Neural progenitor cell (in vitro differentiated cells): Measurements from ENCODE around the gene RFPL2. TPM values are rescaled to one million over a fixed set of nuclear protein-coding genes. Genes with fewer than 3 reads are reported as not detected.

Experiments used
- DNase-seq: peaks from one replicate; pipeline ENCODE4 v3.0.0-alpha.2; 2016; ENCODE audit warnings: low spot score
- H2AFZ ChIP-seq: fragments of 200-600 bp; sonication (generic); replicated peaks from 2 replicates; pipeline ENCODE4 v1.6.1; 2016; ENCODE audit warnings: antibody characterized with exemption
- H3F3A ChIP-seq: fragments of 200-600 bp; sonication (generic); 2 replicates; pipeline ENCODE4 v1.6.1; 2016; ENCODE audit warnings: antibody characterized with exemption, low read depth
- H3K27ac ChIP-seq: fragments of 200-600 bp; sonication (generic); 2 replicates; pipeline ENCODE4 v1.5.1; 2016; ENCODE audit warnings: mild to moderate bottlenecking
- H3K27me3 ChIP-seq: fragments of 200-600 bp; sonication (generic); 2 replicates; pipeline ENCODE4 v1.6.1; 2016; ENCODE audit warnings: mild to moderate bottlenecking, moderate library complexity
- H3K36me3 ChIP-seq: fragments of 200-600 bp; sonication (generic); 2 replicates; pipeline ENCODE4 v1.5.1; 2016
- H3K4me1 ChIP-seq: fragments of 200-600 bp; sonication (generic); 2 replicates; pipeline ENCODE4 v1.6.1; 2016; ENCODE audit warnings: mixed run types
- H3K4me2 ChIP-seq: fragments of 200-600 bp; sonication (generic); 2 replicates; pipeline ENCODE4 v1.6.1; 2016
- H3K4me3 ChIP-seq: fragments of 200-600 bp; sonication (generic); 2 replicates; pipeline ENCODE4 v1.5.1; 2016
- H3K79me2 ChIP-seq: fragments of 200-600 bp; sonication (generic); 2 replicates; pipeline ENCODE4 v1.6.1; 2016; ENCODE audit warnings: low read depth
- H3K9ac ChIP-seq: fragments of 200-600 bp; sonication (generic); 2 replicates; pipeline ENCODE4 v1.6.1; 2016
- H3K9me3 ChIP-seq: fragments of 200-600 bp; sonication (generic); 2 replicates; pipeline ENCODE4 v1.5.1; 2016; ENCODE audit warnings: low read depth
- H4K20me1 ChIP-seq: fragments of 200-600 bp; sonication (generic); 2 replicates; pipeline ENCODE4 v1.6.1; 2016; ENCODE audit warnings: low read depth
- H3K27ac Mint-ChIP-seq: 3 replicates; pipeline ENCODE4 v1.8.0; 2021; ENCODE audit warnings: mixed read lengths
- H3K27me3 Mint-ChIP-seq: 2 replicates; pipeline ENCODE4 v1.8.0; 2022; ENCODE audit warnings: low read depth, mild to moderate bottlenecking, inconsistent platforms, moderate library complexity, mixed read lengths; ENCODE audit not compliant: insufficient read depth
- H3K36me3 Mint-ChIP-seq: 3 replicates; pipeline ENCODE4 v1.8.0; 2021; ENCODE audit warnings: mixed read lengths
- H3K4me1 Mint-ChIP-seq: 3 replicates; pipeline ENCODE4 v1.8.0; 2021; ENCODE audit warnings: mixed read lengths
- H3K4me3 Mint-ChIP-seq: 3 replicates; pipeline ENCODE4 v1.8.0; 2021; ENCODE audit warnings: mild to moderate bottlenecking, moderate library complexity, mixed read lengths
- H3K9me3 Mint-ChIP-seq: 3 replicates; pipeline ENCODE4 v1.8.0; 2020; ENCODE audit warnings: mixed read lengths
- EZH2 ChIP-seq: fragments of 200-600 bp; sonication (generic); IDR thresholded peaks from 2 replicates; pipeline ENCODE4 v1.6.1; 2017; ENCODE audit warnings: antibody characterized with exemption, mild to moderate bottlenecking, moderate library complexity
- EZH2phosphoT487 ChIP-seq: fragments of 200-600 bp; sonication (generic); IDR thresholded peaks from 2 replicates; pipeline ENCODE4 v1.6.1; 2017; ENCODE audit warnings: antibody characterized with exemption
- total RNA-seq: library from RNA; depleted of rRNA; stranded (reverse); fragments of >200 nt; gene quantifications from 2 replicates; pipeline ENCODE4 v1.2.3, GENCODE V29; 2015; ENCODE audit warnings: low replicate concordance
- TF ChIP-seq, protein P1 (sequence below): fragments of 200-600 bp; sonication (generic); IDR thresholded peaks from 2 replicates; pipeline ENCODE4 v1.5.1; 2017; ENCODE audit warnings: antibody characterized with exemption, mild to moderate bottlenecking

The RFPL2 gene
- total RNA-seq, 1 donor from 2014 or later, result 1.8 TPM

DNA sequence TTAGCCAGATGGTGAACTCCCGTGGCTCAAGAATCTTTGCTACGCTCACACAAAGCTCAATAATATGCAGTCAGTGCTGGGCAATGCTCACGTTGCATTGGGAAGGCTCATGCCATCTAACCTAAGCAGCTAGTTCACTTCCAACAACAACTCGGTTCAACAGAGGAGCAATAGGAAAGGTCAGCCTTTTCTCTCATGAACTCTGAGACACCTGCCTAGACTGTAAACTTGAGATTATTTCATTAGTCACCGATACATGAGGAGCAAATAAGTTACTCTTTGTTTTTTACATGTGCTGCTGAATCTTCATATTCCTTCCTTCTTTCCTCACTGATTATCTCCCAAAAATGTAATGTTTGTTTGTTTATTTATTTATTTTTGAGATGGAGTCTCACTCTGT is 41.3 kb upstream of the RFPL2 start:
- H3K79me2 ChIP-seq, result no peaks in the 10 kb centered on the region
- Mint-ChIP-seq H3K36me3 (no peaks in the 10 kb centered on the region), H3K4me1 (no peaks in the 10 kb centered on the region)

DNA sequence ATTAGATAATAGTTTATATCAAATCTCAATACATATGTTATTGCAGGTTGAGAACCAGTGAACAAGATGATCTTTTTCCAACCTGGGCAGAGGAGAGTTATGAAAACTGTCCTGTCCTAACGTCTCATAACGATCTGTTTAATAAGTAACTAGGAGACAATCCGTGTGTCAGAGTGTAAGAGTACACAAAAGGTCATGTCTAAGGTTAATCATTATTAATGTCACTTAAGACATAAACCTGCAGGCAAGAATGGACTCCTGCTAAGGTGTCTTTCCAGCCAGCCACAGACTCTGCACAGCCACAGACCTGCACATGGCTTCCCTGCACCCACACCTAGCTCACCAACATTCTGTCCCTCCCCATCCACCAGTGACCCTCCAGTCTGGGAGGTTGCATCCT is 40.2 kb upstream of the RFPL2 start:
- Mint-ChIP-seq H3K4me3 (no peak overlapping the region), H3K4me1 (no peaks in the 10 kb centered on the region), H3K27me3 (peaks cover 2% of the 10 kb centered on the region), H3K36me3 (no peaks in the 10 kb centered on the region), H3K27ac (no peak overlapping the region), H3K9me3 (no peaks in the 10 kb centered on the region)
- H3F3A ChIP-seq, result no peaks in the 10 kb centered on the region
- peaks cover 9% of the 10 kb centered on the region for H3K27me3 ChIP-seq
- H2AFZ ChIP-seq, result no peak overlapping the region
- no peaks in the 10 kb centered on the region for H4K20me1 ChIP-seq
- no peak overlapping the region for H3K4me2 ChIP-seq
- no peak overlapping the region for H3K27ac ChIP-seq
- H3K4me1 ChIP-seq, result no peaks in the 10 kb centered on the region
- H3K9ac ChIP-seq, result no peak overlapping the region
- H3K9me3 ChIP-seq, result no peaks in the 10 kb centered on the region
- no peak for DNase-seq
- H3K4me3 ChIP-seq, result no peak overlapping the region
- TF ChIP-seq EZH2phosphoT487 (no peak), EZH2 (no peak)
- TF ChIP-seq, protein P1, sequence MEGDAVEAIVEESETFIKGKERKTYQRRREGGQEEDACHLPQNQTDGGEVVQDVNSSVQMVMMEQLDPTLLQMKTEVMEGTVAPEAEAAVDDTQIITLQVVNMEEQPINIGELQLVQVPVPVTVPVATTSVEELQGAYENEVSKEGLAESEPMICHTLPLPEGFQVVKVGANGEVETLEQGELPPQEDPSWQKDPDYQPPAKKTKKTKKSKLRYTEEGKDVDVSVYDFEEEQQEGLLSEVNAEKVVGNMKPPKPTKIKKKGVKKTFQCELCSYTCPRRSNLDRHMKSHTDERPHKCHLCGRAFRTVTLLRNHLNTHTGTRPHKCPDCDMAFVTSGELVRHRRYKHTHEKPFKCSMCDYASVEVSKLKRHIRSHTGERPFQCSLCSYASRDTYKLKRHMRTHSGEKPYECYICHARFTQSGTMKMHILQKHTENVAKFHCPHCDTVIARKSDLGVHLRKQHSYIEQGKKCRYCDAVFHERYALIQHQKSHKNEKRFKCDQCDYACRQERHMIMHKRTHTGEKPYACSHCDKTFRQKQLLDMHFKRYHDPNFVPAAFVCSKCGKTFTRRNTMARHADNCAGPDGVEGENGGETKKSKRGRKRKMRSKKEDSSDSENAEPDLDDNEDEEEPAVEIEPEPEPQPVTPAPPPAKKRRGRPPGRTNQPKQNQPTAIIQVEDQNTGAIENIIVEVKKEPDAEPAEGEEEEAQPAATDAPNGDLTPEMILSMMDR, result no peak
- H3K79me2 ChIP-seq, result no peaks in the 10 kb centered on the region
- H3K36me3 ChIP-seq, result no peaks in the 10 kb centered on the region

More for the DNA sequence above, 41.3 kb upstream of the RFPL2 start:
- Mint-ChIP-seq H3K27ac (no peak overlapping the region), H3K27me3 (peaks cover 2% of the 10 kb centered on the region), H3K4me3 (no peak overlapping the region), H3K9me3 (peaks cover 3% of the 10 kb centered on the region)
- Histone ChIP-seq H3K4me3 (no peak overlapping the region), H3K9me3 (no peaks in the 10 kb centered on the region), H3K9ac (no peak overlapping the region), H3F3A (no peaks in the 10 kb centered on the region), H2AFZ (no peak overlapping the region), H3K36me3 (no peaks in the 10 kb centered on the region), H3K27me3 (peaks cover 5% of the 10 kb centered on the region), H4K20me1 (no peaks in the 10 kb centered on the region), H3K4me2 (no peak overlapping the region), H3K27ac (no peak overlapping the region), H3K4me1 (no peaks in the 10 kb centered on the region)
- TF ChIP-seq, protein P1, result no peak
- TF ChIP-seq EZH2, result no peak
- no peak for TF ChIP-seq EZH2phosphoT487
- DNase-seq, result no peak

DNA sequence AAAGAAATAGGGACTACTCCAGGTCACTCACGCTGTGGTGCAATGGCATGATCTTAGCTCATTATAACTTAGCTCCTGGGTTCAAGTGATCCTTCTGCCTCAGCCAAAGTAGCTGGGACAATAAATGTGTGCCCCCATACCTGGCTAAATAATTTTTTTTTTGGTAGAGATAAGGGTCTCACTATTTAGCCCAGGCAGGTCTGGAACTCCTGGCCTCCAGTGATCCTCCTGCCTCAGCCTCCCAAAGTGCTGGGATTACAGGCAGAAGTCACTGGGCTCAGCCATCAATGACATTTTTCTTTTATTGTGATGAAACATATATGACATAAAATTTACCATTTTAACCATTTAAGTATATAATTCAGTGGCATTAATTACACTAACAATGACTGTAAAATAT is 39.7 kb upstream of the RFPL2 start:
- DNase-seq, result no peak
- peaks cover 9% of the 10 kb centered on the region for H3K27me3 ChIP-seq
- no peaks in the 10 kb centered on the region for H3K9me3 ChIP-seq
- no peaks in the 10 kb centered on the region for H4K20me1 ChIP-seq
- H3K27me3 Mint-ChIP-seq, result peaks cover 2% of the 10 kb centered on the region
- no peaks in the 10 kb centered on the region for H3K4me1 ChIP-seq
- no peaks in the 10 kb centered on the region for H3F3A ChIP-seq
- H3K79me2 ChIP-seq, result no peaks in the 10 kb centered on the region
- H2AFZ ChIP-seq, result no peak overlapping the region
- TF ChIP-seq, protein P1, result no peak
- TF ChIP-seq EZH2, result no peak
- no peak for TF ChIP-seq EZH2phosphoT487
- no peak overlapping the region for H3K4me3 Mint-ChIP-seq
- no peak overlapping the region for H3K4me3 ChIP-seq
- H3K4me1 Mint-ChIP-seq, result no peaks in the 10 kb centered on the region
- H3K27ac ChIP-seq, result no peak overlapping the region
- no peak overlapping the region for H3K27ac Mint-ChIP-seq
- H3K36me3 ChIP-seq, result no peaks in the 10 kb centered on the region
- H3K36me3 Mint-ChIP-seq, result no peaks in the 10 kb centered on the region
- H3K4me2 ChIP-seq, result no peak overlapping the region
- H3K9me3 Mint-ChIP-seq, result no peaks in the 10 kb centered on the region
- H3K9ac ChIP-seq, result no peak overlapping the region
